GM21576 (cell line): ENCODE results near the gene KAZN.

Experiments
- ATAC-seq: cut with Tn5 transposase; IDR thresholded peaks from one replicate; pipeline ENCODE4 v1.9.1; 2021; ENCODE audit warnings: mild to moderate bottlenecking, moderate library complexity; ENCODE audit not compliant: unreplicated experiment

The KAZN gene

DNA sequence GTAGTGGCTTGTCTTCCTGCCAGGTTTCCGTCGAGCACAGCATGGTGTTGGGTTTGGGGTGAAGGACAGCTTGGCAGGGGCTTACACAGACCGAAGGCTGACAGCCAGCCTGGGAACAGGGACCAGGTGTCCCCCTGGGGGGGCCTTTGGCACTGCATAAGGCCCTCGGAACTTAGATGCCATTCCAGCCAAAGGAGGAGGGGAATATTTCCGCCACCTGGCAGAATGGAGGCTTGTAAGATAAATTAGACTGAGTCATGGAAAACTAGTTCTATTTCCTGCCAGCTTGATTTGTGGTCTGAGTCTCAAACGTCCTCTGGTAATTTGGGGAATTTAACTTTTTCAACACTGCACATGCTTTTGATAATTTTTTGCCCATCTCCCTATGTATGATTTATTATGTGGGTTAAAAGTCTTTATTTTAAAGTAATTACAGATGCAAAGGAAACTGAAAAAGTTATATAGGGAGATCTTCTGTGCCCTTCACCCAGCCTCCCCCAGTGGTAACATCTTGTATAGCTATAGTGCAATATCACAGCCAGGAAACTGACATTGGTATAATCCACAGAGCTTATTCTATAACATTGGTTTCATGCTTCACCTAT, 543.6 kb downstream of the KAZN start:
- no peak for ATAC-seq

GRCh38 chr1:15145327-15145726, 546.8 kb downstream of the KAZN start:
- no peak for ATAC-seq

DNA sequence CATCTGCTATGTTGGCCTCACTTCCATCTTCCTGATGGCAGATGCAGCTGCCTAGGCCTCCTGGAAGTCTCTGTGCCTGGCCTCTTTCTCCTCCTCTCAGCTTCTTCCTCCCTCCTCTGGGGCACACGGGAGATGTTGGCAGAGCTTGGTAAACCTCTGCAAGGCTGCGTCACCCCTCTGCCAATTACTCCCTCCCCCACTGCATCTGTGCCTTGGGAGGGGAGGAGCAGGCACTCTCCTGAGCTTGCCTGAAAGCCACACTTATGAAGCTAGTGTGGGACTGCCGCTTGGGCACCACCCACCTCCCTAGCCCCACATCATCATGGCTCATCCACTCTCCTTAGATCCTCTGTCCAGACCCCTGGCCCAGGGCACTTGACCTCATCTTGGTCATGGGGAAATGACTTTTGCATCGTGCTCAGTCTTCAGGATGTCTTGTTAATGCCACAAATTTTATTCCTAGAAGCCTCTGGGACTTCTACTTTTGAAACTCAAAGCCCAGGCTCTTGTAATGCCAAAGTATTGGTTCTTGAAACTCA, 547.7 kb downstream of the KAZN start:
- no peak for ATAC-seq

DNA sequence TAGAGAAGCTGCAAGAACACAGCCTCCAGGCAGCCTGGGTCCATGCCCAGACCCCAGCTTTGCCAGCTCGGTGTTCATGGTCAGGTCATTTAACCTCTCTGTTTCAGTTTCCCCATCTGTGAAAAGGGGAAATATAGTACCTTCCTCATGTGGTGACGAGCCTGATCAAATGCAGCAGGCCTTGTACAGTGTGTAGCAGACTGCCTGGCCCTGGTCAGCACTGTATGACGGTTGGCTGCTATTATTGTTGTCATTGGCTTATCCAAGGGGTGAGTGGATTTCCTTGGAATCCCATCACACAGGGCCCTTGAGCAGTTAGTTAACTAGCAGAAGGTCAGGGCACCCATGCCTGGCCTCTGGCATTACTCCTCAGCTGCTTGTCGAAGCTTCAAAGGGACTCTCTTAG, 548.5 kb downstream of the KAZN start:
- ATAC-seq: no peak

GRCh38 chr1:15148004-15148403, 549.5 kb downstream of the KAZN start:
- ATAC-seq: no peak

GRCh38 chr1:15148475-15148874, 550.0 kb downstream of the KAZN start:
- no peak for ATAC-seq

- ATAC-seq: no peak
Observed at GRCh38 chr1:15148941-15149340, 550.5 kb downstream of the KAZN start.

- no peak for ATAC-seq
Observed at GRCh38 chr1:15150376-15150775, 551.9 kb downstream of the KAZN start.

DNA sequence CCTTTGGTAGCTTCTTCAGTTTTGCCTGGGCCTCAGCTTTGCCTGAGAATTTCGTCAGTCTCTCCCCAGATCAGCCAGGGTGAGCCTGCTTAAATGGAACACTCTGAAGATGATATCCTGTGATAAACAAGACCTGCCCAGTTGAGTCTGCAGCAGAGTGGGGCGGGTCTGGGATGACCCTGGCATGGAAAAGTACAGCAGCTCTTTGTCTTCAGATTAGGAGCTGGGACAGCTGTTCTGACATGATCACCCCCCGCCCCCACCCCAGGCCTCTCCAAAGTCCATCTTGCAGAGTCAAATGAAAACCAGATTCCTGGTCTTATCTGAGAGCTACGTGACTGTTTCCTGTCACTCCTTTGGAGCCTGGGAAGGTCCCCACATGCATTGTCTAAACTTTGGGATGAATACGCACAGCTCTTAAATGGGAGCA, 552.9 kb downstream of the KAZN start:
- ATAC-seq: no peak

- no peak for ATAC-seq
Observed at GRCh38 chr1:15151871-15152270, 553.4 kb downstream of the KAZN start.

GRCh38 chr1:15152318-15153183, 554.1 kb downstream of the KAZN start:
- ATAC-seq: no peak

DNA sequence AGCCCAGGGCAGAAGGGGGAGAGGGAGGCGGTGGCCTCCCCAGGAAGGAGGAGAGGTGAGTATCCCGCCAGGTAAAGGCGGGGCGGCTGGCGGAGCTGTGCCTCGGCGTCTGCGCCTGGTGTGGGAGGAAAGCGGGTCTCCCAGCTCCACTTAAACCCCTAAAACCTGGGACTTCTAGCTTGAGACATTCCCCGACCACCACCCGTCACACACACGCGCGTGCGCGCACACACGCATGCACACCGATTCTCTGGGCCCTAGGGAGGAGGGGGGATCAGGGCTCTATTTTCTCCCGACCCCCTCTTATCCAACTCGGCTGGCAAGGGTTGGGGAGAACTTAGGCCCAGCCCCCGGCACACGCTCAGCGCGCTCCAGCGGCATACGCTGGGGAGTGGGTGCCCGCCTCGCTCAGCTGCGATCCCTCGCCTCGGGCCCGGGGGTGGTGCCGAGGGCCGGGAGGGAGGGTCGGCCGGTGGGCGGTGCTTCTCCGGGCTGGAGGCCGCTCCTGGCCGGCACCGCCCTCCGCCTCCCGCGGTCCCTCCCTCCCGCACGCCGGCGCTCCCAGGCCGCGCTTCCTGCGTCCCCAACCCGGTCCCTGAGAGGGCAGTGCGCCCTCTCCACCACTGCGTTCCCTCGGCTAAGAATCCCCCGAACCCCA, 554.8 kb downstream of the KAZN start, which contains the start of gene TMEM51:
Gene TMEM51, plus strand, starts transcription at position 564 of the 658 bp plus-strand sequence. CDS start 61,341 bp downstream, outside the sequence.
- no peak for ATAC-seq

DNA sequence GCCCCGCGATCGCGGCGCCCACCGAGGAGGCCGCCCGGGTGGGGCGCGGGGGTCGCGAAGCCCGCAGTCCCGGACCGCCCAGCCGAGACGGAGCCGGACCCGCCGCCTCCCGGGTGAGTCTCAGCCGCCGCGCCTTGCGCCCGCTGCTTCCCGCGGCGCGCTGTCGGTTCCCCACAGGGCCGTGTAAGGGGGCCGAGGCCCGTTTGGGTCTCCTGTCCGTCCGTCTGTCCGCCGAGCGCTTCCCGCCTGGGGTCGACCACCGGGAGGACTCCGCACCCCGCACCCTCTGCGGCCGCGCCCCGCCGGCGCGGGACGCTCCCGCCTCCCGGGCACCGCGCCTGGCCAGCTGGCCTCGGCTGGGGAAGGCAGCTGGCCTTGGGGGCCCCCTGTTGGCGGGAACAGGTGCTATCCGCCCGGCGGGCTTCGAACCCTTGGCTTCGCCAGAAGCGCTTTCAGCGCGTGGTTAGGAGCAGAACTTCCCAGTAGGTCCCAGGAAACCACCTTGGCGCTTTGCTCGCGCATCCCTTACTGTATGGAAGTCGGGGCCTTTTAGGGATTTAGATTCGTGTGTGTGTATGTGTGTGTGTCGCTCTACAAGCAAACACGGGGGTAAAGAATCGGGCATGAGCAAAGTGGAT, 555.5 kb downstream of the KAZN start:
- ATAC-seq: no peak

- no peak for ATAC-seq
Observed at GRCh38 chr1:15154480-15155036, 556.1 kb downstream of the KAZN start.

DNA sequence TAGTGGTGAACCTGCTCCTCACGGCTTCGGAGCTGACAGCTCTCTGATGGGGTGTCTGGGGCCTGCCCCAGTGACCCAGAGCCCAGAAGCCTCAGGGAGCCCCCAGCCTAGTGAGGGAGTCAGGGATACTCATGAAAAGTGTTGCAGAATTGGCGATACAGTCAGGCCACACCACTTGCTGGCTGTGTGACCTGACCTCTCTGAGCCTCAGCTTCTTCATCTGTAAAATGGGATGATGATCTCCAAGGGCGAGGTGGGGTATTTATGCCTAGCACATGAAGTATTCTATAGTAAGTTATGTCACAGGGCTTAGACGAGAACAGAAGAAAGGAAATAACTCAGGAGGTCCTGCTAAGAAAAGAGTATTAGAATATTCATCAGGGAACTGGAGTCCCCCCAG, 556.7 kb downstream of the KAZN start:
- no peak for ATAC-seq

GRCh38 chr1:15155888-15156741, 557.6 kb downstream of the KAZN start:
- ATAC-seq: no peak

GRCh38 chr1:15156807-15157380, 558.4 kb downstream of the KAZN start:
- ATAC-seq: no peak

GRCh38 chr1:15157524-15158399, 559.3 kb downstream of the KAZN start:
- no peak for ATAC-seq
